WTC11 (cell line): Measurements from ENCODE around the gene PRRG1. TPM values are rescaled to one million over a fixed set of nuclear protein-coding genes. Genes with fewer than 3 reads are reported as not detected.
"Not testable (repeated sequence)": the region's sequence is repeated elsewhere in the genome, so short reads cannot be mapped to it uniquely, and the experiment has no call there.

Source experiments
- ATAC-seq: fragments of 200-7000 bp; cut with Tn5 transposase; 2 replicates; pipeline ENCODE4 v1.10.0; 2021; ENCODE audit warnings: mild to moderate bottlenecking, moderate library complexity
- CTCF ChIA-PET: fragments of 300-600 bp; sonication (Branson Sonifier 250); formaldehyde crosslinking; loops from one replicate; lab custom pipeline; 2021; ENCODE audit warnings: antibody characterized with exemption; lab: Charles Lee
- POLR2A ChIA-PET: fragments of 350-600 bp; sonication (Branson Sonifier 250); formaldehyde crosslinking; loops from one replicate; lab custom pipeline; 2021; ENCODE audit warnings: antibody characterized with exemption; lab: Charles Lee
- DNase-seq: peaks from one replicate; pipeline ENCODE4 v3.0.0; 2021; ENCODE audit warnings: low spot score
- H3K27ac Mint-ChIP-seq: 2 replicates; pipeline ENCODE4 v1.8.0; 2021; ENCODE audit warnings: mixed read lengths
- H3K27me3 Mint-ChIP-seq: 2 replicates; pipeline ENCODE4 v1.8.0; 2021; ENCODE audit warnings: low read depth, mild to moderate bottlenecking, moderate library complexity, mixed read lengths
- H3K36me3 Mint-ChIP-seq: 2 replicates; pipeline ENCODE4 v1.8.0; 2021; ENCODE audit warnings: mixed read lengths
- H3K4me1 Mint-ChIP-seq: 2 replicates; pipeline ENCODE4 v1.8.0; 2022; ENCODE audit warnings: mixed read lengths
- H3K4me3 Mint-ChIP-seq: 2 replicates; pipeline ENCODE4 v1.8.0; 2021; ENCODE audit warnings: mild to moderate bottlenecking, moderate library complexity, mixed read lengths
- H3K9me3 Mint-ChIP-seq: 2 replicates; pipeline ENCODE4 v1.8.0; 2021; ENCODE audit warnings: mixed read lengths
- AR ChIP-seq: fragments of 250-450 bp; sonication (Bioruptor Pico); IDR thresholded peaks from 2 replicates; pipeline ENCODE4 v1.9.0; 2021; ENCODE audit warnings: mild to moderate bottlenecking
- E2F4 ChIP-seq: sonication (generic); formaldehyde crosslinking; IDR thresholded peaks from 2 replicates; pipeline ENCODE4 v1.8.1; 2022; ENCODE audit warnings: low read depth, mild to moderate bottlenecking, moderate library complexity, missing genetic modification reagents, borderline replicate concordance
- ELF4 ChIP-seq: sonication (generic); formaldehyde crosslinking; IDR thresholded peaks from 2 replicates; pipeline ENCODE4 v1.8.1; 2022; ENCODE audit warnings: low read depth, mild to moderate bottlenecking, moderate library complexity, missing genetic modification reagents
- ERG ChIP-seq: fragments of 250-450 bp; sonication (Bioruptor Pico); IDR thresholded peaks from 2 replicates; pipeline ENCODE4 v1.8.0; 2021; ENCODE audit warnings: mild to moderate bottlenecking
- ETV6 ChIP-seq: sonication (generic); formaldehyde crosslinking; IDR thresholded peaks from 2 replicates; pipeline ENCODE4 v1.8.1; 2022; ENCODE audit warnings: mild to moderate bottlenecking, missing genetic modification reagents
- FOXP1 ChIP-seq: sonication (generic); formaldehyde crosslinking; IDR thresholded peaks from 2 replicates; pipeline ENCODE4 v1.8.0; 2022; ENCODE audit warnings: missing genetic modification reagents, mild to moderate bottlenecking, moderate library complexity, borderline replicate concordance
- GRHL2 ChIP-seq: fragments of 250-450 bp; sonication (Bioruptor Pico); IDR thresholded peaks from 2 replicates; pipeline ENCODE4 v1.8.0; 2022; ENCODE audit warnings: mild to moderate bottlenecking, moderate library complexity; ENCODE audit not compliant: insufficient replicate concordance, severe bottlenecking
- JUN ChIP-seq: sonication (generic); formaldehyde crosslinking; IDR thresholded peaks from 2 replicates; pipeline ENCODE4 v1.8.0; 2023; ENCODE audit warnings: mild to moderate bottlenecking, missing genetic modification reagents
- KAT7 ChIP-seq: sonication (generic); formaldehyde crosslinking; IDR thresholded peaks from 2 replicates; pipeline ENCODE4 v1.8.1; 2023; ENCODE audit warnings: missing genetic modification reagents, mild to moderate bottlenecking, borderline replicate concordance
- MLX ChIP-seq: sonication (generic); formaldehyde crosslinking; IDR thresholded peaks from 2 replicates; pipeline ENCODE4 v1.8.1; 2023; ENCODE audit warnings: mild to moderate bottlenecking, missing genetic modification reagents, moderate library complexity
- SMAD3 ChIP-seq: sonication (generic); formaldehyde crosslinking; IDR thresholded peaks from 2 replicates; pipeline ENCODE4 v1.8.0; 2022; ENCODE audit warnings: missing genetic modification reagents, mild to moderate bottlenecking, borderline replicate concordance
- STAT6 ChIP-seq: sonication (generic); formaldehyde crosslinking; conservative IDR thresholded peaks from 2 replicates; pipeline ENCODE4 v1.8.1; 2023; ENCODE audit warnings: mild to moderate bottlenecking, low read depth, missing genetic modification reagents, moderate library complexity
- TEAD1 ChIP-seq: sonication (generic); formaldehyde crosslinking; IDR thresholded peaks from 2 replicates; pipeline ENCODE4 v1.8.0; 2022; ENCODE audit warnings: mild to moderate bottlenecking, missing genetic modification reagents
- TP53 ChIP-seq: sonication (generic); formaldehyde crosslinking; IDR thresholded peaks from 2 replicates; pipeline ENCODE4 v1.8.1; 2023; ENCODE audit warnings: mild to moderate bottlenecking, missing genetic modification reagents
- ZNF138 ChIP-seq: sonication (generic); formaldehyde crosslinking; conservative IDR thresholded peaks from 2 replicates; pipeline ENCODE4 v1.8.1; 2022; ENCODE audit warnings: mild to moderate bottlenecking, moderate library complexity, missing genetic modification reagents
- ZNF263 ChIP-seq: sonication (generic); formaldehyde crosslinking; IDR thresholded peaks from 2 replicates; pipeline ENCODE4 v1.8.1; 2022; ENCODE audit warnings: low read depth, mild to moderate bottlenecking, moderate library complexity, missing genetic modification reagents
- ZNF317 ChIP-seq: sonication (generic); formaldehyde crosslinking; IDR thresholded peaks from 2 replicates; pipeline ENCODE4 v1.8.1; 2023; ENCODE audit warnings: low read depth, mild to moderate bottlenecking, moderate library complexity, missing genetic modification reagents, borderline replicate concordance
- ZNF396 ChIP-seq: fragments of 250-450 bp; sonication (Bioruptor Pico); IDR thresholded peaks from 2 replicates; pipeline ENCODE4 v1.8.0; 2021; ENCODE audit warnings: mild to moderate bottlenecking, moderate library complexity, borderline replicate concordance
- ZNF532 ChIP-seq: fragments of 250-450 bp; sonication (Bioruptor Pico); IDR thresholded peaks from 2 replicates; pipeline ENCODE4 v1.9.0; 2021; ENCODE audit warnings: mild to moderate bottlenecking, borderline replicate concordance
- total RNA-seq: library from RNA; stranded (reverse); gene quantifications from 3 replicates; pipeline ENCODE4 v1.2.3, GENCODE V29; 2021

PRRG1 gene
- total RNA-seq, 1 experiment from 2014 or later = 8.1 TPM

- no peak for TF ChIP-seq ELF4 (CRISPR knock-in tag)
- no peak for TF ChIP-seq ZNF138 (CRISPR knock-in tag)
- TF ChIP-seq ZNF532 = no peak
- no peak for TF ChIP-seq STAT6
- TF ChIP-seq TP53 (CRISPR knock-in tag) = no peak
- no peak for TF ChIP-seq FOXP1
- no peak for TF ChIP-seq ZNF396
- TF ChIP-seq ZNF317 = no peak
Measured at GRCh38 chrX:37424000-37424429, 74.9 kb downstream of the PRRG1 start (continued).

GRCh38 chrX:37425370-37425769, 76.2 kb downstream of the PRRG1 start:
- no peak for TF ChIP-seq TEAD1
- TF ChIP-seq ERG (CRISPR knock-in tag) = no peak
- no peak for TF ChIP-seq E2F4
- no peak for TF ChIP-seq MLX (CRISPR knock-in tag)
- TF ChIP-seq KAT7 (CRISPR knock-in tag) = no peak
- TF ChIP-seq SMAD3 (CRISPR knock-in tag) = no peak
- TF ChIP-seq ETV6 (CRISPR knock-in tag) = no peak
- TF ChIP-seq JUN (CRISPR knock-in tag) = no peak
- TF ChIP-seq ZNF263 = no peak
- TF ChIP-seq AR (CRISPR knock-in tag) = no peak
- TF ChIP-seq GRHL2 (CRISPR knock-in tag) = no peak
- DNase-seq (no peak), ATAC-seq (no peak)
- H3K4me3 Mint-ChIP-seq = no peak overlapping the region
- H3K9me3 Mint-ChIP-seq = peaks cover 5% of the 10 kb centered on the region
- H3K4me1 Mint-ChIP-seq = peaks cover 21% of the 10 kb centered on the region
- ChIA-PET CTCF (interaction anchor here (0.6 kb wide), 1 partner anchor 84 kb away, joined by 4 read pairs; no protein-coding TSS in a partner anchor), POLR2A (no interaction called here)
- H3K27ac Mint-ChIP-seq = no peak overlapping the region
- H3K36me3 Mint-ChIP-seq = peaks cover 19% of the 10 kb centered on the region
- no peaks in the 10 kb centered on the region for H3K27me3 Mint-ChIP-seq

- POLR2A ChIA-PET, CTCF ChIA-PET, H3K9me3 Mint-ChIP-seq, H3K27me3 Mint-ChIP-seq, H3K4me3 Mint-ChIP-seq, DNase-seq, H3K27ac Mint-ChIP-seq: not testable (repeated sequence)
- ATAC-seq = peak; percentile 53; the same call in 1 of the 2 replicates
- H3K4me1 Mint-ChIP-seq = peaks cover 31% of the 10 kb centered on the region
- H3K36me3 Mint-ChIP-seq = peaks cover 25% of the 10 kb centered on the region
Measured at GRCh38 chrX:37428962-37429361, 79.8 kb downstream of the PRRG1 start.
